HCT116 (cell line): ENCODE results near the gene SERHL2. TPM values are rescaled to one million over a fixed set of nuclear protein-coding genes. Genes with fewer than 3 reads are reported as not detected.

Experiments used
- ATAC-seq: fragments of 200-7000 bp; cut with Tn5 transposase; 2 replicates; pipeline ENCODE4 v1.9.1; 2020; ENCODE audit warnings: mild to moderate bottlenecking, moderate library complexity
- BruUV-seq: library from RNA; stranded (reverse); fragments of 400-500 nt; replicated peaks from 2 replicates; lab custom pipeline; 2021; lab: Mats Ljungman, UMichigan
- CTCF ChIA-PET: fragments of 300-600 bp; sonication (Branson Sonifier 250); formaldehyde crosslinking; loops from one replicate; lab custom pipeline; 2021; ENCODE audit warnings: antibody characterized with exemption; lab: Charles Lee
- POLR2A ChIA-PET: fragments of 300-600, 350-600 bp; sonication (Branson Sonifier 250); formaldehyde crosslinking; loops from one replicate; lab custom pipeline; 2021; ENCODE audit warnings: antibody characterized with exemption; lab: Charles Lee
- RAD21 ChIA-PET, 2 experiments: fragments of 300-600 bp; sonication (Branson Sonifier 250); formaldehyde crosslinking; loops; one replicate each; lab custom pipeline; 2023; ENCODE audit warnings: low total read pairs in 2 of 2; ENCODE audit not compliant: uncharacterized antibody in 2 of 2, unreplicated experiment in 2 of 2, low non-redundant PET in 1 of 2; lab: Charles Lee
- DNase-seq: peaks from one replicate; pipeline ENCODE4 v3.0.0-alpha.2; 2010; ENCODE audit warnings: low read depth, low spot score
- H2AFZ ChIP-seq: fragments of 200-600 bp; shearing (Covaris generic), sonication (generic); 2 replicates; pipeline ENCODE4 v1.6.1; 2017; ENCODE audit warnings: low read depth, mixed run types, mixed read lengths, antibody characterized with exemption, low read length; ENCODE audit not compliant: poor library complexity, severe bottlenecking
- H3K27ac ChIP-seq: 2 replicates; pipeline ENCODE4 v1.5.1; 2012; ENCODE audit warnings: low read depth, low read length
- H3K27me3 ChIP-seq: fragments of 200-600 bp; sonication (generic); 2 replicates; pipeline ENCODE4 v1.6.1; 2016; ENCODE audit warnings: mixed run types, low read length, mixed read lengths; ENCODE audit not compliant: insufficient read depth
- H3K36me3 ChIP-seq, 2 experiments: fragments of 200-500 bp in 1 of 2; fragments of 200-600 bp in 1 of 2; sonication (Bioruptor generic) in 1 of 2; sonication (generic) in 1 of 2; 2 replicates each; pipeline versions ENCODE4 v1.5.1 to v1.6.1; 2014 to 2016; ENCODE audit warnings: low read length in 2 of 2, inconsistent platforms in 1 of 2, mixed read lengths in 1 of 2, mixed run types in 1 of 2; ENCODE audit not compliant: insufficient read depth in 2 of 2, control insufficient read depth in 1 of 2
- H3K4me1 ChIP-seq, 2 experiments: fragments of 200-600 bp in 1 of 2; sonication (generic) in 1 of 2; 2 replicates each; pipeline versions ENCODE4 v1.5.1 to v1.6.1; 2012 to 2017; ENCODE audit warnings: low read length in 2 of 2, inconsistent platforms in 1 of 2, mild to moderate bottlenecking in 1 of 2, mixed read lengths in 1 of 2, mixed run types in 1 of 2, moderate library complexity in 1 of 2; ENCODE audit not compliant: insufficient read depth in 2 of 2, control insufficient read depth in 1 of 2
- H3K4me2 ChIP-seq: fragments of 200-600 bp; sonication (generic); 2 replicates; pipeline ENCODE4 v1.6.1; 2017; ENCODE audit warnings: mixed run types, low read length, mixed read lengths
- H3K4me3 ChIP-seq, 2 experiments: fragments of 200-600 bp in 1 of 2; sonication (generic) in 1 of 2; replicated peaks in 1 of 2; 2 replicates each; pipeline ENCODE4 v1.5.1; 2011 to 2016; ENCODE audit warnings: low read length in 2 of 2, control low read depth in 1 of 2, low read depth in 1 of 2, mild to moderate bottlenecking in 1 of 2, mixed read lengths in 1 of 2, mixed run types in 1 of 2
- H3K79me2 ChIP-seq: fragments of 200-600 bp; sonication (generic); 2 replicates; pipeline ENCODE4 v1.6.1; 2017; ENCODE audit warnings: mild to moderate bottlenecking, mixed run types, low read length, moderate library complexity, mixed read lengths; ENCODE audit not compliant: insufficient read depth
- H3K9ac ChIP-seq: fragments of 200-600 bp; sonication (generic); 2 replicates; pipeline ENCODE4 v1.6.1; 2016; ENCODE audit warnings: low read length, mixed read lengths
- H3K9me2 ChIP-seq: fragments of 200-600 bp; sonication (generic), shearing (Covaris generic); 2 replicates; pipeline ENCODE4 v1.6.1; 2017; ENCODE audit warnings: mixed run types, mild to moderate bottlenecking, moderate library complexity; ENCODE audit not compliant: insufficient read depth
- H3K9me3 ChIP-seq, 2 experiments: fragments of 200-500 bp in 1 of 2; fragments of 200-600 bp in 1 of 2; sonication (Bioruptor generic) in 1 of 2; sonication (generic) in 1 of 2; 2 replicates each; pipeline ENCODE4 v1.6.1; 2014 to 2017; ENCODE audit warnings: low read length in 2 of 2, mixed read lengths in 2 of 2, inconsistent platforms in 1 of 2, low read depth in 1 of 2, mild to moderate bottlenecking in 1 of 2, mixed run types in 1 of 2, moderate library complexity in 1 of 2; ENCODE audit not compliant: control insufficient read depth in 1 of 2, insufficient read depth in 1 of 2
- H4K20me1 ChIP-seq: fragments of 200-600 bp; sonication (generic), shearing (Covaris generic); 2 replicates; pipeline ENCODE4 v1.6.1; 2017; ENCODE audit warnings: mixed run types, mild to moderate bottlenecking, moderate library complexity; ENCODE audit not compliant: insufficient read depth
- CBX3 ChIP-seq: IDR thresholded peaks from 2 replicates; pipeline ENCODE4 v1.6.1; 2012; ENCODE audit warnings: low read depth
- EZH2 ChIP-seq: fragments of 200-600 bp; sonication (generic); IDR thresholded peaks from 2 replicates; pipeline ENCODE4 v1.6.1; 2017; ENCODE audit warnings: antibody characterized with exemption, mixed run types
- EZH2phosphoT487 ChIP-seq: fragments of 200-600 bp; IDR thresholded peaks from 2 replicates; pipeline ENCODE4 v1.6.1; 2018; ENCODE audit warnings: antibody characterized with exemption, borderline replicate concordance
- JUND ChIP-seq: IDR thresholded peaks from 2 replicates; pipeline ENCODE4 v1.6.1; 2012
- POLR2A ChIP-seq: IDR thresholded peaks from 2 replicates; pipeline ENCODE4 v1.7.0; 2011; ENCODE audit warnings: borderline replicate concordance; ENCODE audit not compliant: insufficient read depth, insufficient read length; ENCODE audit errors: extremely low read depth
- POLR2AphosphoS5 ChIP-seq: IDR thresholded peaks from 2 replicates; pipeline ENCODE4 v1.6.1; 2011; ENCODE audit warnings: mild to moderate bottlenecking, low read depth, low read length, moderate library complexity
- RAD21 ChIP-seq: IDR thresholded peaks from 2 replicates; pipeline ENCODE4 v1.6.1; 2012; ENCODE audit warnings: low read depth, mild to moderate bottlenecking
- SP1 ChIP-seq: IDR thresholded peaks from 2 replicates; pipeline ENCODE4 v1.6.1; 2012; ENCODE audit warnings: low read depth
- ZFX ChIP-seq: fragments of 450-650 bp; IDR thresholded peaks from 2 replicates; pipeline ENCODE4 v1.6.1; 2017
- ZNF274 ChIP-seq: fragments of 200-500 bp; sonication (Bioruptor generic); IDR thresholded peaks from 2 replicates; pipeline ENCODE4 v1.6.1; 2014; ENCODE audit warnings: mild to moderate bottlenecking, low read depth, low read length, inconsistent platforms
- intact Hi-C: fragments of 100-400 bp; cut with micrococcal nuclease; formaldehyde crosslinking; loops from 2 replicates; pipeline ENCODE4 v1.10.0; 2022
- total RNA-seq: library from RNA; stranded (reverse); gene quantifications from one replicate; pipeline ENCODE4 v1.2.1, GENCODE V29; 2021; ENCODE audit not compliant: unreplicated experiment
- TF ChIP-seq, protein P1 (sequence below): IDR thresholded peaks from 2 replicates; pipeline ENCODE4 v1.6.1; 2011; ENCODE audit warnings: mild to moderate bottlenecking, low read length, moderate library complexity; ENCODE audit not compliant: insufficient replicate concordance; ENCODE audit errors: extremely low read depth
- TF ChIP-seq, protein P2 (sequence below), 3 experiments: fragments of 200-600 bp in 1 of 3; sonication (generic) in 1 of 3; IDR thresholded peaks in 2 of 3; conservative IDR thresholded peaks in 1 of 3; 2 replicates each; pipeline ENCODE4 v1.5.1; 2012 to 2017; ENCODE audit warnings: low read depth in 2 of 3, low read length in 2 of 3, antibody characterized with exemption in 1 of 3, borderline replicate concordance in 1 of 3, control low read depth in 1 of 3, mild to moderate bottlenecking in 1 of 3, mixed read lengths in 1 of 3, mixed run types in 1 of 3, moderate library complexity in 1 of 3; ENCODE audit not compliant: insufficient read depth in 1 of 3

The SERHL2 gene
- total RNA-seq, 1 experiment from 2014 or later, result not detected

DNA sequence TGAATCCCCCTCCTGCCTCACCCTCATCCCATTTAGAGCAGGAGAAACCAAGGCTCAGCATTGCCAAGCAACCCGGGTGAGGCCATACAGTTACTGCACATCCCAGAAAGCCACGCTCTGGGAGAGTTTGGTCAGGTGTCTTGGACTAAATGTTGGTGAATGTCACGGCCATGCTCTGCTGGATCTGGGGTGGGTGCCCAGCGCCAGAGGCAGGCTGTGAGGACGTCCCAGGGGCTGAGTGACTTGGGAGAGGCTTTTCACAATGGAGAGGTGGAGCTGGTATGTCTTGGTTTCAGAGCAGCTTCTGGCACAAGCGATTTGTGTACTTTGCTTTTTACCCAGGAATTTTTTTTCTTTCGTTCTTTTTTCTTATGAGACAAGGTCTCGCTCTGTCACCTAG lies 6.6 kb downstream of the SERHL2 start:
- H4K20me1 ChIP-seq, result no peaks in the 10 kb centered on the region
- no peak overlapping the region for H3K4me2 ChIP-seq
- DNase-seq, result no peak
- no peak overlapping the region for H3K27ac ChIP-seq
- H3K4me3 ChIP-seq, result no peak overlapping the region
- no peaks in the 10 kb centered on the region for H3K36me3 ChIP-seq
- intact Hi-C loops, result no loop called here
- RAD21 ChIA-PET, result no interaction called here
- H3K27me3 ChIP-seq, result no peaks in the 10 kb centered on the region
- TF ChIP-seq, protein P1, sequence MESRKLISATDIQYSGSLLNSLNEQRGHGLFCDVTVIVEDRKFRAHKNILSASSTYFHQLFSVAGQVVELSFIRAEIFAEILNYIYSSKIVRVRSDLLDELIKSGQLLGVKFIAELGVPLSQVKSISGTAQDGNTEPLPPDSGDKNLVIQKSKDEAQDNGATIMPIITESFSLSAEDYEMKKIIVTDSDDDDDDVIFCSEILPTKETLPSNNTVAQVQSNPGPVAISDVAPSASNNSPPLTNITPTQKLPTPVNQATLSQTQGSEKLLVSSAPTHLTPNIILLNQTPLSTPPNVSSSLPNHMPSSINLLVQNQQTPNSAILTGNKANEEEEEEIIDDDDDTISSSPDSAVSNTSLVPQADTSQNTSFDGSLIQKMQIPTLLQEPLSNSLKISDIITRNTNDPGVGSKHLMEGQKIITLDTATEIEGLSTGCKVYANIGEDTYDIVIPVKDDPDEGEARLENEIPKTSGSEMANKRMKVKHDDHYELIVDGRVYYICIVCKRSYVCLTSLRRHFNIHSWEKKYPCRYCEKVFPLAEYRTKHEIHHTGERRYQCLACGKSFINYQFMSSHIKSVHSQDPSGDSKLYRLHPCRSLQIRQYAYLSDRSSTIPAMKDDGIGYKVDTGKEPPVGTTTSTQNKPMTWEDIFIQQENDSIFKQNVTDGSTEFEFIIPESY, result no peak
- TF ChIP-seq EZH2phosphoT487, result no peak
- TF ChIP-seq POLR2A, result no peak
- no peak for TF ChIP-seq ZNF274
- no peak for TF ChIP-seq CBX3
- no peak for TF ChIP-seq ZFX
- no peak for TF ChIP-seq EZH2
- no peak for TF ChIP-seq JUND
- TF ChIP-seq POLR2AphosphoS5, result no peak
- TF ChIP-seq, protein P2, sequence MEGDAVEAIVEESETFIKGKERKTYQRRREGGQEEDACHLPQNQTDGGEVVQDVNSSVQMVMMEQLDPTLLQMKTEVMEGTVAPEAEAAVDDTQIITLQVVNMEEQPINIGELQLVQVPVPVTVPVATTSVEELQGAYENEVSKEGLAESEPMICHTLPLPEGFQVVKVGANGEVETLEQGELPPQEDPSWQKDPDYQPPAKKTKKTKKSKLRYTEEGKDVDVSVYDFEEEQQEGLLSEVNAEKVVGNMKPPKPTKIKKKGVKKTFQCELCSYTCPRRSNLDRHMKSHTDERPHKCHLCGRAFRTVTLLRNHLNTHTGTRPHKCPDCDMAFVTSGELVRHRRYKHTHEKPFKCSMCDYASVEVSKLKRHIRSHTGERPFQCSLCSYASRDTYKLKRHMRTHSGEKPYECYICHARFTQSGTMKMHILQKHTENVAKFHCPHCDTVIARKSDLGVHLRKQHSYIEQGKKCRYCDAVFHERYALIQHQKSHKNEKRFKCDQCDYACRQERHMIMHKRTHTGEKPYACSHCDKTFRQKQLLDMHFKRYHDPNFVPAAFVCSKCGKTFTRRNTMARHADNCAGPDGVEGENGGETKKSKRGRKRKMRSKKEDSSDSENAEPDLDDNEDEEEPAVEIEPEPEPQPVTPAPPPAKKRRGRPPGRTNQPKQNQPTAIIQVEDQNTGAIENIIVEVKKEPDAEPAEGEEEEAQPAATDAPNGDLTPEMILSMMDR (IDR thresholded peaks at IDR 0.05 in 2 of 3, conservative IDR thresholded peaks at IDR 0.05 in 1 of 3; ENCODE audit: borderline replicate concordance in 1 of 3, insufficient read depth in 1 of 3, low read depth in 2 of 3, low read length in 2 of 3), result no peak
- no peak for TF ChIP-seq SP1
- TF ChIP-seq RAD21, result no peak
- TF ChIP-seq, all 23 proteins: peak for 0
- no TSS peak for BruUV-seq
- H3K4me1 ChIP-seq, result no peaks in the 10 kb centered on the region
- no peaks in the 10 kb centered on the region for H3K79me2 ChIP-seq
- no peak overlapping the region for H3K9ac ChIP-seq
- no peak for ATAC-seq
- CTCF ChIA-PET, result interaction anchor here (1.2 kb wide), 2 partner anchors 9 to 24 kb away, joined by 3 to 5 read pairs; no protein-coding TSS in a partner anchor
- POLR2A ChIA-PET, result no interaction called here
- H3K9me3 ChIP-seq, result no peaks in the 10 kb centered on the region
- H2AFZ ChIP-seq, result no peak overlapping the region
- no peaks in the 10 kb centered on the region for H3K9me2 ChIP-seq
